Measurements from ENCODE around the gene TTLL5.

TTLL5 gene

GRCh38 chr14:75654127-75654732 lies 6.8 kb upstream of the TTLL5 start:
- TF ChIP-seq PPARA (CRISPR knock-in tag; IDR thresholded peaks at IDR 0.05; ENCODE audit: borderline replicate concordance) (no peak), POU6F1 (CRISPR knock-in tag; IDR thresholded peaks at IDR 0.05; ENCODE audit: borderline replicate concordance, low read depth) (no peak), ESRRG (CRISPR knock-in tag; IDR thresholded peaks at IDR 0.05) (no peak), ARNTL (CRISPR knock-in tag; IDR thresholded peaks at IDR 0.05; ENCODE audit: borderline replicate concordance, low read depth) (no peak), TOX (CRISPR knock-in tag; IDR thresholded peaks at IDR 0.05; ENCODE audit: borderline replicate concordance) (no peak), CSDC2 (CRISPR knock-in tag; IDR thresholded peaks at IDR 0.05) (no peak), CREB5 (CRISPR knock-in tag; IDR thresholded peaks at IDR 0.05; ENCODE audit: low read depth) (no peak), ISL1 (CRISPR knock-in tag; IDR thresholded peaks at IDR 0.05) (no peak), TCF4 (CRISPR knock-in tag; IDR thresholded peaks at IDR 0.05; ENCODE audit: borderline replicate concordance) (no peak), ZNF8 (CRISPR knock-in tag; IDR thresholded peaks at IDR 0.05) (no peak), ZC3H10 (CRISPR knock-in tag; IDR thresholded peaks at IDR 0.05) (no peak), ZNF565 (CRISPR knock-in tag; conservative IDR thresholded peaks at IDR 0.05; ENCODE audit: low read depth) (no peak), BACH2 (CRISPR knock-in tag; IDR thresholded peaks at IDR 0.05; ENCODE audit: borderline replicate concordance) (no peak), ZFP3 (CRISPR knock-in tag; IDR thresholded peaks at IDR 0.05) (no peak)
- TF ChIP-seq, protein P1, sequence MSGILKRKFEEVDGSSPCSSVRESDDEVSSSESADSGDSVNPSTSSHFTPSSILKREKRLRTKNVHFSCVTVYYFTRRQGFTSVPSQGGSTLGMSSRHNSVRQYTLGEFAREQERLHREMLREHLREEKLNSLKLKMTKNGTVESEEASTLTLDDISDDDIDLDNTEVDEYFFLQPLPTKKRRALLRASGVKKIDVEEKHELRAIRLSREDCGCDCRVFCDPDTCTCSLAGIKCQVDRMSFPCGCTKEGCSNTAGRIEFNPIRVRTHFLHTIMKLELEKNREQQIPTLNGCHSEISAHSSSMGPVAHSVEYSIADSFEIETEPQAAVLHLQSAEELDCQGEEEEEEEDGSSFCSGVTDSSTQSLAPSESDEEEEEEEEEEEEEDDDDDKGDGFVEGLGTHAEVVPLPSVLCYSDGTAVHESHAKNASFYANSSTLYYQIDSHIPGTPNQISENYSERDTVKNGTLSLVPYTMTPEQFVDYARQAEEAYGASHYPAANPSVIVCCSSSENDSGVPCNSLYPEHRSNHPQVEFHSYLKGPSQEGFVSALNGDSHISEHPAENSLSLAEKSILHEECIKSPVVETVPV (CRISPR knock-in tag; IDR thresholded peaks at IDR 0.05), result no peak
- TF ChIP-seq, protein P2, sequence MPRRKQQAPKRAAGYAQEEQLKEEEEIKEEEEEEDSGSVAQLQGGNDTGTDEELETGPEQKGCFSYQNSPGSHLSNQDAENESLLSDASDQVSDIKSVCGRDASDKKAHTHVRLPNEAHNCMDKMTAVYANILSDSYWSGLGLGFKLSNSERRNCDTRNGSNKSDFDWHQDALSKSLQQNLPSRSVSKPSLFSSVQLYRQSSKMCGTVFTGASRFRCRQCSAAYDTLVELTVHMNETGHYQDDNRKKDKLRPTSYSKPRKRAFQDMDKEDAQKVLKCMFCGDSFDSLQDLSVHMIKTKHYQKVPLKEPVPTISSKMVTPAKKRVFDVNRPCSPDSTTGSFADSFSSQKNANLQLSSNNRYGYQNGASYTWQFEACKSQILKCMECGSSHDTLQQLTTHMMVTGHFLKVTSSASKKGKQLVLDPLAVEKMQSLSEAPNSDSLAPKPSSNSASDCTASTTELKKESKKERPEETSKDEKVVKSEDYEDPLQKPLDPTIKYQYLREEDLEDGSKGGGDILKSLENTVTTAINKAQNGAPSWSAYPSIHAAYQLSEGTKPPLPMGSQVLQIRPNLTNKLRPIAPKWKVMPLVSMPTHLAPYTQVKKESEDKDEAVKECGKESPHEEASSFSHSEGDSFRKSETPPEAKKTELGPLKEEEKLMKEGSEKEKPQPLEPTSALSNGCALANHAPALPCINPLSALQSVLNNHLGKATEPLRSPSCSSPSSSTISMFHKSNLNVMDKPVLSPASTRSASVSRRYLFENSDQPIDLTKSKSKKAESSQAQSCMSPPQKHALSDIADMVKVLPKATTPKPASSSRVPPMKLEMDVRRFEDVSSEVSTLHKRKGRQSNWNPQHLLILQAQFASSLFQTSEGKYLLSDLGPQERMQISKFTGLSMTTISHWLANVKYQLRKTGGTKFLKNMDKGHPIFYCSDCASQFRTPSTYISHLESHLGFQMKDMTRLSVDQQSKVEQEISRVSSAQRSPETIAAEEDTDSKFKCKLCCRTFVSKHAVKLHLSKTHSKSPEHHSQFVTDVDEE (CRISPR knock-in tag; IDR thresholded peaks at IDR 0.05), result no peak
- peak; percentile 98 for ATAC-seq

- no peak for ATAC-seq
- TF ChIP-seq OSR1 (CRISPR knock-in tag; IDR thresholded peaks at IDR 0.05) (no peak), PPARA (CRISPR knock-in tag; IDR thresholded peaks at IDR 0.05; ENCODE audit: borderline replicate concordance) (no peak), TCF4 (CRISPR knock-in tag; IDR thresholded peaks at IDR 0.05; ENCODE audit: borderline replicate concordance) (no peak), POU6F1 (CRISPR knock-in tag; IDR thresholded peaks at IDR 0.05; ENCODE audit: borderline replicate concordance, low read depth) (no peak), CSDC2 (CRISPR knock-in tag; IDR thresholded peaks at IDR 0.05) (no peak), SNAI2 (CRISPR knock-in tag; IDR thresholded peaks at IDR 0.05) (no peak), ZNF70 (CRISPR knock-in tag; IDR thresholded peaks at IDR 0.05) (no peak)
- TF ChIP-seq, protein P2 (CRISPR knock-in tag; IDR thresholded peaks at IDR 0.05), result no peak
Measured at GRCh38 chr14:75655235-75655634, 5.8 kb upstream of the TTLL5 start.

Data from SK-N-SH treated with all-trans-retinoic acid at 6 μM for 48 hours (cell line).